Body of pancreas (tissue), 4 donors: ENCODE data around the gene CRYGN. TPM values are rescaled to one million over a fixed set of nuclear protein-coding genes. Genes with fewer than 3 reads are reported as not detected.

ENCODE experiments used
- ATAC-seq: fragments of 150-250 bp; one replicate; pipeline ENCODE4 v1.9.1; 2016
- DNase-seq, 4 donors: peaks; one replicate each; pipeline ENCODE4 v3.0.0-alpha.2; 2019
- H3K27ac ChIP-seq, 4 donors: fragments of 200-600 bp; sonication (generic); 1 replicate in 3 of 4; 2 replicates in 1 of 4; pipeline versions ENCODE4 v1.5.1 to v1.6.1; 2016 to 2019; ENCODE audit warnings: mild to moderate bottlenecking in 1 of 4, mixed read lengths in 1 of 4, moderate library complexity in 1 of 4
- H3K27me3 ChIP-seq, 2 donors: fragments of 200-600 bp; sonication (generic); one replicate each; pipeline ENCODE4 v1.6.0; 2016; ENCODE audit warnings: mild to moderate bottlenecking in 1 of 2
- H3K36me3 ChIP-seq, 2 donors: fragments of 200-600 bp; sonication (generic); replicated peaks in 1 of 2; 2 replicates each; pipeline ENCODE4 v1.5.1; 2016; ENCODE audit warnings: low read depth in 2 of 2; ENCODE audit not compliant: insufficient read depth in 1 of 2
- H3K4me1 ChIP-seq: fragments of 200-600 bp; sonication (generic); one replicate; pipeline ENCODE4 v1.6.0; 2016
- H3K4me3 ChIP-seq, 2 donors: fragments of 200-600 bp; sonication (generic); 1 replicate in 1 of 2; 2 replicates in 1 of 2; pipeline ENCODE4 v1.5.1; 2016 to 2019
- H3K9me3 ChIP-seq, 3 donors: fragments of 200-600 bp; sonication (generic); 1 replicate in 2 of 3; 2 replicates in 1 of 3; pipeline ENCODE4 v1.5.1; 2016
- POLR2A ChIP-seq, 3 donors: fragments of 450-650 bp; IDR thresholded peaks; one replicate each; pipeline ENCODE4 v1.6.1; 2016; ENCODE audit warnings: antibody characterized with exemption in 3 of 3, mild to moderate bottlenecking in 2 of 3
- WGBS, 2 donors: methylation state at CpG; one replicate each; pipeline ENCODE4 v1.1.5; 2017; 5-methylcytosine and 5-hydroxymethylcytosine counted together
- intact Hi-C: fragments of 100-400 bp; cut with DNase I; formaldehyde crosslinking; loops from one replicate; pipeline ENCODE4 v1.15.1; 2023
- total RNA-seq, 2 donors: library from RNA; depleted of rRNA; stranded (reverse); fragments of >200 nt; gene quantifications; one replicate each; pipeline ENCODE4 v1.1.0, GENCODE V29; 2016
- TF ChIP-seq, protein P1 (sequence below), 7 experiments: fragments of 450-650 bp in 4 of 7; fragments of 200-600 bp in 3 of 7; sonication (generic) in 3 of 7; IDR thresholded peaks; one replicate each; pipeline ENCODE4 v1.5.1; 2016 to 2019; ENCODE audit warnings: antibody characterized with exemption in 7 of 7

The CRYGN gene
- total RNA-seq, 2 donors from 2014 or later = not detected

DNA sequence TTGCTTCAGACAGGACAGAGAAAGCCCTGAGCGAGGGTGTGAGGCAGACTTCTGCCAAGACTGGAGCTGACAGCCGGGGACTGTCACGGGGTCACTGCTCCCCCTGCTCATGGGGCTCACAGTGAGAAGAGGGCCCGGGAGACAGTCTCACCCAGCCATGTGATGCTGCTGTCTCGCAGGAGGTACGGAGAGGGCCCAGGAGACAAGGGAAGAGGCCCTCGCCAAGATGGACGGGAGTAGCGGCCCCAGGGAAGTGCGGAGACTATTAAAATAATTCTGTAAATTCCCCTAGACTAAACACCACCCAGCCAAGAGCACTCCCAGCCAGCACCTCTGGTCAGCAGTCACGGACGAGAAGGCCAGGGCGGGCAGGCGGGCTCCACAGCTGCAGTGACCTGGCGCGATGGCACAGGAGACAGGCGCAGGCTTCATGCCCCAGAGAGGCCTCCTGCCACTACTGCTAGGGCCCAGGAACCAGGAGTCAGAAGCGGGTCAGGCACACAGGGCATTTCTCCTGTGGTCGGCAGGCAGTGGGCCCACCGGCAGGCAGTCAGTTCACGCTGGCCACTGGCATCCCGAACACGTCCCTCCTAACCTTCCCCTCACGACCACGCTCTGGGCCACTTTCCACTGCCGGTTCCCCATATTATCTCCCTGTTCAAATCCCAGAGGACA is 54.2 kb downstream of the CRYGN start:
- H3K27ac ChIP-seq = no peak overlapping the region
- no peak for DNase-seq
- 85 to 89% methylated on average over 24 to 25 of the region's 26 CpGs for WGBS, 2 donors
- no peaks in the 10 kb centered on the region for H3K36me3 ChIP-seq
- peaks cover 18% of the 10 kb centered on the region for H3K4me1 ChIP-seq
- H3K9me3 ChIP-seq = no peaks in the 10 kb centered on the region
- H3K4me3 ChIP-seq = no peak overlapping the region
- intact Hi-C loops = no loop called here
- no peak for ATAC-seq
- TF ChIP-seq, protein P1, sequence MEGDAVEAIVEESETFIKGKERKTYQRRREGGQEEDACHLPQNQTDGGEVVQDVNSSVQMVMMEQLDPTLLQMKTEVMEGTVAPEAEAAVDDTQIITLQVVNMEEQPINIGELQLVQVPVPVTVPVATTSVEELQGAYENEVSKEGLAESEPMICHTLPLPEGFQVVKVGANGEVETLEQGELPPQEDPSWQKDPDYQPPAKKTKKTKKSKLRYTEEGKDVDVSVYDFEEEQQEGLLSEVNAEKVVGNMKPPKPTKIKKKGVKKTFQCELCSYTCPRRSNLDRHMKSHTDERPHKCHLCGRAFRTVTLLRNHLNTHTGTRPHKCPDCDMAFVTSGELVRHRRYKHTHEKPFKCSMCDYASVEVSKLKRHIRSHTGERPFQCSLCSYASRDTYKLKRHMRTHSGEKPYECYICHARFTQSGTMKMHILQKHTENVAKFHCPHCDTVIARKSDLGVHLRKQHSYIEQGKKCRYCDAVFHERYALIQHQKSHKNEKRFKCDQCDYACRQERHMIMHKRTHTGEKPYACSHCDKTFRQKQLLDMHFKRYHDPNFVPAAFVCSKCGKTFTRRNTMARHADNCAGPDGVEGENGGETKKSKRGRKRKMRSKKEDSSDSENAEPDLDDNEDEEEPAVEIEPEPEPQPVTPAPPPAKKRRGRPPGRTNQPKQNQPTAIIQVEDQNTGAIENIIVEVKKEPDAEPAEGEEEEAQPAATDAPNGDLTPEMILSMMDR (IDR thresholded peaks at IDR 0.05) = no peak
- no peak for TF ChIP-seq POLR2A (IDR thresholded peaks at IDR 0.05)
- H3K27me3 ChIP-seq = no peaks in the 10 kb centered on the region

DNA sequence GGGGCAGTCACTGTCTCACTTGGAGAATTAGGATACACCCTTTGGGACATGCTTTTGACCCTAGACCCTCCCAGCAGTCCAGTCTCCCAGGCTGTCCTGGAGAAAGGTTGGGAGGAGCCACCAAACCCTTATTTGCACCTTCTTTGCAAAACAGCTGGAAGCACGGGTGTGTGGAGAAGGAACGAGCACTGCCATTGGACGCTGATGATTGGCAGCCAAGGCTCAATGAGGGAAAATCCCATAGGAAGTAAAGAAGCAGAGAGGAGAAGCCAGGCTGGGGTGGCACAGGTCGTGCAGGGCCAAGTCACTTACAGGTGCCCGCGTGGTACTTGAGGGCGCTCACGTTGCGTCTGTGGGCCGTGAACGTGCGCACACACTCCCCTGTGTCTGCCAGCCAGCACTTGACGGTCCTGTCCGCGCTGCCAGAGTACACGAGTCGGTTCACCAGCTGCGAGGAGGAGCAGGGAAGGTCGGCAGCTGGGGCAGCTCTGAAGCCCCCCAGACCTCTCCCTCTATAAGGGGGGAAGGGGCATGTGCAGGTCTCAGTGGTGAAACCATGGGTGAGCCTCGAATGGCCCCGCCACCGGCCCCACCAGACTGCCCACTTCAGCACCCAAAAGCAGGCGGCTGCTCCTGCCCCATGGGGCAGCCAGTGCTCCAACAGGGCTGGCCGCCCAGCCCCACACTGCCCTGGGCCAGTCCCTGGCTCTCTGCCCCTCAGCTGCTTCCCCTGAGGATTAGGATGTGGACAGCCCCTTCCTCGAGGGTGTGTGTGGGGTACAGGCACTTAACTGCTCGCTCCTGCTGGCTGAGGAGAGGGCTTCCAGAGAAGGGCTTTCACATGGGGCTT is 54.9 kb downstream of the CRYGN start:
- intact Hi-C loops = no loop called here
- H3K9me3 ChIP-seq = no peaks in the 10 kb centered on the region
- no peak overlapping the region for H3K4me3 ChIP-seq
- no peak for DNase-seq
- no peaks in the 10 kb centered on the region for H3K36me3 ChIP-seq
- no peak overlapping the region for H3K27ac ChIP-seq
- 89 to 92% methylated on average over 12 to 24 of the region's 26 CpGs for WGBS, 2 donors
- no peak for ATAC-seq
- peaks cover 18% of the 10 kb centered on the region for H3K4me1 ChIP-seq
- TF ChIP-seq, protein P1 (IDR thresholded peaks at IDR 0.05) = no peak
- TF ChIP-seq POLR2A (IDR thresholded peaks at IDR 0.05) = no peak
- H3K27me3 ChIP-seq = no peaks in the 10 kb centered on the region

DNA sequence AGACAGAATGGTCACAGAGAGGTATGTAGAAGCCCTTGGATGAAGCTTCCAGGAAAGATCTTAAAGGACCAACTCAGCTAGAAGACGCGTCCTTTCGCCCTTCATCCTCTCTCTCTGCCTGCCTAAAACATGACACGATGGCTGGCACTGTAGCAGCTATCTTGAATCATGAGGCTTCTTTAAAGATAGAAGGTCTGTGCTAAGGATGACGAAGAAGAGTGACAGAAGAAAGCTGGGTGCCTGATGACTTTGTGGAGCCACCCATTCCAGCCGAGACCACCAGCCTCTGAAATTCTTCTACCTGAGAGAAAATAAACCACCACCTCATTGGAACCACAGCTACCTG is 55.6 kb downstream of the CRYGN start:
- TF ChIP-seq POLR2A (IDR thresholded peaks at IDR 0.05) = no peak
- TF ChIP-seq, protein P1 (IDR thresholded peaks at IDR 0.05) = no peak
- Histone ChIP-seq H3K4me3 (no peak overlapping the region), H3K9me3 (no peaks in the 10 kb centered on the region), H3K27ac (no peak overlapping the region), H3K36me3 (no peaks in the 10 kb centered on the region), H3K4me1 (peaks cover 18% of the 10 kb centered on the region), H3K27me3 (no peaks in the 10 kb centered on the region)
- ATAC-seq = no peak
- no peak for DNase-seq
- intact Hi-C loops = no loop called here
- whole genome bisulfite sequencing, 2 donors = 78 to 84% methylated on average over 6 of the region's 6 CpGs

DNA sequence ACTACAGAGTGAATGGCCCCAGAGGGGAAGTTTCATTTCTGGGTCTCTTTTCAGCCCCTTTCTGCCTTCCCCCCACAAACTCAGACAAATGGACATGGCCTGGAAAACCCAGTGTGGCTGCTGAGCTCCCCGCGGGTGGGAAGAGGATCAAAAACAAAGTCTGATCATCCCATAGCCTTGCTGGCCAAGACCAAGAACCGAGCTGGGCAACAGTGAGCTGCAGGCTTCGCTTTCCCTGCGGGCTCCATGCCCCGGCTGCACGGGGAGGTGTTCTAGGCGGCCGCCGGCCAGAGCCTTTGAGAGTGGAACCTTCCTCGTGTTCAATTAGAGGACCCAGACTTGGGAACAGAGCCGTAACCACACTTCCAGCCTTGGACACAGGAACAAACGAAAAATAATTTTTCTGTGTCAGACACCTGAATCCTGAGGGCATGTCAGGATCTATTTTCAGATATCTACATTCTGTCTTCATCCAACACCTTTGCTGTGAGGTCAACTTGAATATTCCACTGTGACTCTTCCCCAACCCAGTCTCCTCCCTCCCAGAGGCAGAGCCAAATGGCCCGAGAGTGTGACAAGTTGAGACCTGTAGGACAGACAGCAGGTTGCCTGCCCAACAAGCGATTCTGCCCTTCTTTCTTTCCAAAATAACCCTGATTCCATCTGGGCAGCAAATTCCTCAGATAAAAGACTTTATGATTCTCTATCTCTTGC is 56.1 kb downstream of the CRYGN start:
- no peaks in the 10 kb centered on the region for H3K9me3 ChIP-seq
- H3K27ac ChIP-seq = no peak overlapping the region
- TF ChIP-seq POLR2A (IDR thresholded peaks at IDR 0.05) = no peak
- TF ChIP-seq, protein P1 (IDR thresholded peaks at IDR 0.05) = no peak
- ATAC-seq (no peak), DNase-seq (no peak)
- no peak overlapping the region for H3K4me3 ChIP-seq
- no peaks in the 10 kb centered on the region for H3K36me3 ChIP-seq
- no peaks in the 10 kb centered on the region for H3K27me3 ChIP-seq
- peaks cover 18% of the 10 kb centered on the region for H3K4me1 ChIP-seq
- WGBS, 2 donors = 61 to 80% methylated on average over 15 of the region's 15 CpGs
- intact Hi-C loops = no loop called here
